ENCODE measurements around the gene CYTIP.
A peak's percentile ranks its signal among the peaks of the same experiment; 100 is the strongest.

Gene CYTIP

DNA sequence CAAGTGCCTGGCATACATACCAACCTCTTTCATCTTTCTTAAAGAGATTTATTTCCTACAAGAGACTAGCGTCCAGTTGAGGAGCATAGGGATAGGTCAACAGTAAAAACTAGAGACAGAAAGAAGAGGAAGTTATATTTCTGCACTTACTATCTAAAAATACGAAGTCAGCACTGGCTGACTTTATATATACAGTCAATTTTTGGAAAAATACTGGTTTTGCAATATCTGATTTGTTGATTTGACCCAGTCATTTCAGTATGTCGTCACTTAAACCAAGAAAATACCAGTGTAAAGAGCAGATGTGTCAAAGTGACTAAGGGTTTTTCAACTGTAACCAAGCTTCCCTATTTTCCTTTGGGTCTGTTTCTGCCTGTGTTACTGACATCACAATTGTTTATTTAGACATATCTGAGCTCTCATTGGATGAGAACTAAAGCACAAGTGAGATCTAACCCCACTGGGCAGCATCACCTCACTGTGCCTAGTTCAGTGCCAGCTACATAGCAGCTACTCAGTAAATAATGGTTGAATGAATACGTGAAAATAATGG is 23.0 kb downstream of the CYTIP start:
- H3K4me3 ChIP-seq (ENCODE audit: low read depth, low read length): no peak overlapping the region
- DNase-seq (ENCODE audit: low read depth): peak; percentile 40
- TF ChIP-seq, protein P1, sequence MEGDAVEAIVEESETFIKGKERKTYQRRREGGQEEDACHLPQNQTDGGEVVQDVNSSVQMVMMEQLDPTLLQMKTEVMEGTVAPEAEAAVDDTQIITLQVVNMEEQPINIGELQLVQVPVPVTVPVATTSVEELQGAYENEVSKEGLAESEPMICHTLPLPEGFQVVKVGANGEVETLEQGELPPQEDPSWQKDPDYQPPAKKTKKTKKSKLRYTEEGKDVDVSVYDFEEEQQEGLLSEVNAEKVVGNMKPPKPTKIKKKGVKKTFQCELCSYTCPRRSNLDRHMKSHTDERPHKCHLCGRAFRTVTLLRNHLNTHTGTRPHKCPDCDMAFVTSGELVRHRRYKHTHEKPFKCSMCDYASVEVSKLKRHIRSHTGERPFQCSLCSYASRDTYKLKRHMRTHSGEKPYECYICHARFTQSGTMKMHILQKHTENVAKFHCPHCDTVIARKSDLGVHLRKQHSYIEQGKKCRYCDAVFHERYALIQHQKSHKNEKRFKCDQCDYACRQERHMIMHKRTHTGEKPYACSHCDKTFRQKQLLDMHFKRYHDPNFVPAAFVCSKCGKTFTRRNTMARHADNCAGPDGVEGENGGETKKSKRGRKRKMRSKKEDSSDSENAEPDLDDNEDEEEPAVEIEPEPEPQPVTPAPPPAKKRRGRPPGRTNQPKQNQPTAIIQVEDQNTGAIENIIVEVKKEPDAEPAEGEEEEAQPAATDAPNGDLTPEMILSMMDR (IDR thresholded peaks at IDR 0.05; ENCODE audit: insufficient read depth, low read depth, low read length, missing control alignments): no peak

DNA sequence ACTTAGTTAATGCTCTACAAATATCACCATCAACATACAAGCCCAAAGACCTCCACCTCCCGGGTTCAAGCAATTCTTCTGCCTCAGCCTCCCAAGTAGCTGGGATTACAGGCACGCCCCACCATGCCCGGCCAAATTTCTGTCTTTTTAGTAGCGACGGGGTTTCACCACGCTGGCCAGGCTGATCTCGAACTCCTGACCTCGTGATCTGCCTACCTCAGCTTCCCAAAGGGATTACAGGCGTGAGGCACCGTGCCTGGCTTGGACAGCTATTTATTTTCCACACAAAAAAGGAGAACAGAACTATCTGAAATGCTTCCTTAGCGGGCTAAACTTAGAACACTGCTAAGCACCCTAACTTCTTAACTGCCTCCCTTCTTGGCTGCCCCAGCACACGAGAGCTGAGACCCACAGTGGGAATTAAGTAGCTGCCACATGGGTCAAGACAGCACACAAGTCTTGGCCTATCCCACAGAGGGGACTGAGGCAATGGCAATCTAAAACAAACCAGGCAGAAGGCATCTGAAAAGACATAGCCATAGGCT is 24.8 kb downstream of the CYTIP start:
- no peak for DNase-seq (ENCODE audit: low read depth)
- no peak overlapping the region for H3K4me3 ChIP-seq (ENCODE audit: low read depth, low read length)
- TF ChIP-seq, protein P1 (IDR thresholded peaks at IDR 0.05; ENCODE audit: insufficient read depth, low read depth, low read length, missing control alignments): no peak

DNA sequence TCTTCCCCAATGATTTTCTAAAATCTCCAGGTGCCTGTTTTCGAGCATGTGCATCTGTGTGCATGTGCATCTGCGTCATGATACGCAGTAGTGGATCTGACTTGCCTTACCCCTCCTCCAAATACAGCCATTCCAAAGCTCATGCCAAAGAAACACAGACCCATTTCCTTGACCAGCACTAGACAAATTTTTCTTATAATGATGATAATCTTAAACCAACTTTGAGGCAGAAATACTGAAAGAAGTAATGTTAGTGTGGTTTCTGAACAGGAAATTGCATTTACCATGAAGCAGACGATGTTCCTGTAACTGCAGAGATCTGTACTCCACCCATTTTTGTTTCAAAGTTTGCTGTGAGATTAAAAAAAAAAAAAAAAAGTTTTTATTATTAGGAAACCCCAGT is 25.6 kb downstream of the CYTIP start:
- no peak for DNase-seq (ENCODE audit: low read depth)
- no peak overlapping the region for H3K4me3 ChIP-seq (ENCODE audit: low read depth, low read length)
- TF ChIP-seq, protein P1 (IDR thresholded peaks at IDR 0.05; ENCODE audit: insufficient read depth, low read depth, low read length, missing control alignments): no peak

DNA sequence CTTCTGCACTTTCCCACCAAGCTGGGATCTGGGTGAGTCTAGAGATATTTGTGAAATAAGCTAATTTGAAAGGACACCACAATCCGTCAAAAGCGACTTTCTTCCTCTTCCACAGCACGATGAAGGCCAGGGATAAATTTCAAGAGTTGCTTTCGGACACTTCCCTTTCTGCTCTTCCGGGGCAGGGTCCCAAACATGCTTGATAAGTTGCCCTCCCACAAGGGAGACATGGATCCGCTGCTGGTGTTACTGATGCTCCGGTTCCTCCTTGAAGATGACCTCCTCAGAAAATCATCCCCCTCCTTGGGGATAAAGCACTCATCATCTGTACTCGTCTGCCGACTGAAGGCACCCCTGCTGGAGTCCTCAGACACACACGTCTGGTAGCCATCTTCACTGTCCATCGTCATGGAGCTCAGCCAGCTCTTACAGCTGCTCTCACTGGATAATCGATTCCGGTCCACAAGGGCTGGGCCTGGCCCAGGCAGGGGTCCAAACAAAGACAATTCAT is 28.2 kb downstream of the CYTIP start:
- no peak for DNase-seq (ENCODE audit: low read depth)
- no peak overlapping the region for H3K4me3 ChIP-seq (ENCODE audit: low read depth, low read length)
- TF ChIP-seq, protein P1 (IDR thresholded peaks at IDR 0.05; ENCODE audit: insufficient read depth, low read depth, low read length, missing control alignments): no peak

DNA sequence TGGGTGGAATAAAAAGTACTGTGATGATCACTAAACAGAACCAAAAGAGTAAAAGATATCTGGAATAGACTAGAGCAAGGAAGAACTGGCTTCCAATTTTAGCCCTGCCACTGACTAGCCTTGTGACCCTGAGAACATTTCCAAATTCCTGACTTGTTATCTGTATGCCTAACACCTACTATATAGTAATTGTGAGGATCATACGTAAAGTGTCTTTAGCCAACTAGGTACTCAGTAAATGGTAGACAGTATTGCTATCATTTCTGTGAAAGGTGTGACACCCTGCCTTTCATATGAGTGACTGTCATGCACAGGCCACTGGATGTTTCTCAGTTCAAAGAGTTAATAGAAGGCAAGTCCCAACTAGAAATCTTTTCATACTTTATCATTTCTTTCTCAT is 29.8 kb downstream of the CYTIP start:
- no peak overlapping the region for H3K4me3 ChIP-seq (ENCODE audit: low read depth, low read length)
- TF ChIP-seq, protein P1 (IDR thresholded peaks at IDR 0.05; ENCODE audit: insufficient read depth, low read depth, low read length, missing control alignments): no peak
- peak; percentile 47 for DNase-seq (ENCODE audit: low read depth)

DNA sequence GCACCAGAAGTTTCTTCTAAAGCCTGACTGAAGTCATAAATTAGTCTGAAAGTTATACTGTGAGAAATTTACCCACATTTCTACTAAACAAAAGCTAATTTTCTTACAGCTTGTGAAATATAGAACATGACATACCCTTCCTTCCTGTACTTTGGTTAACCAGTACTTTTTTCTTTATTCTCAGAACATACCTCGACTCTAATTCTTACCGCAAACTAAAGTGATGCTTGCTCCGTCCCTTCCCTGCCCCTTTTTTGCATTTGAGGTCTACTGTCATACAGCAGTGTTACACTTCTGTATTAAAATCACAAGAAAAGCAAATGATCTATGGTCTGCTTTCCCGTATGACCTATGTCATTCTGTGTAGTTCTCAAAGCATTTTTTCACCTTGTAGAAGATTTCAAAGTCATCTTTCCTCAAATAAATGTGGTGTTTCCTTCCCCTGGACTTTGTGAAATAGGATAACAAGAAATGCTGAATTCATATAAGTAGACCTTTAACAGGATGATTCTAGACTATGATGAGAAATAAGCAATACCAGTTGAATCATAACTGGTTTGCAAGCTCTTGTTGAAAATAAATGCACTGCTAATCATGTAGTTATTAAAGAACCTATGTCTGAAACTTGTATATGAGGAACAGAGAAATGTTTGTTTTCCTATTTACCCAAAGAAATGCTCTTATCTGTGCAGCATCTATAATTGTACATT is 30.4 kb downstream of the CYTIP start:
- TF ChIP-seq, protein P1 (IDR thresholded peaks at IDR 0.05; ENCODE audit: insufficient read depth, low read depth, low read length, missing control alignments): no peak
- no peak overlapping the region; the same call in 1 of the 2 replicates for H3K4me3 ChIP-seq (ENCODE audit: low read depth, low read length)
- DNase-seq (ENCODE audit: low read depth): peak; percentile 92

Data from GM12865 (cell line).